Left colon (tissue), 2 donors: ENCODE data around the gene SDHC. TPM values are rescaled to one million over a fixed set of nuclear protein-coding genes. Genes with fewer than 3 reads are reported as not detected.
"Not testable (repeated sequence)": the region's sequence is repeated elsewhere in the genome, so short reads cannot be mapped to it uniquely, and the experiment has no call there.

Experiments used
- ATAC-seq: fragments of 200-7000 bp; cut with Tn5 transposase; one replicate; pipeline ENCODE4 v1.9.1; 2020; ENCODE audit warnings: mild to moderate bottlenecking, moderate library complexity
- DNase-seq, 2 donors: peaks; one replicate each; pipeline ENCODE4 v3.0.0-alpha.2; 2020
- intact Hi-C, 2 donors: fragments of 100-400 bp; cut with DNase I in 1 of 2; cut with micrococcal nuclease in 1 of 2; formaldehyde crosslinking; loops; one replicate each; pipeline versions ENCODE4 v1.11.2 to v1.14.0; 2022; cut with DNase I, micrococcal nuclease
- total RNA-seq, 2 donors: library from RNA; stranded (reverse); fragmentation: NEBNext Ultra II Directional; extraction: Animal tissue kit (Norgen Biotek cat#: 25700); gene quantifications; one replicate each; pipeline ENCODE4 v1.2.1, GENCODE V29; 2021
- donor health status: DM: no; HTN: no; CAD: no.
- donor health status: DM: yes; HTN: yes; CAD: no.

SDHC gene
- total RNA-seq, 2 donors from 2014 or later, result 264 to 266 TPM

- DNase-seq (peak; percentile 36 to 46), ATAC-seq (peak; percentile 85)
- intact Hi-C loops, result no loop called here
These were observed 53.7 kb downstream of the SDHC start, which contains the start of gene CFAP126 for GRCh38 chr1:161367684-161368400. TSS of gene CFAP126 (minus strand) at chr1:161367876. CDS start at chr1:161367868, 8 bp downstream.

GRCh38 chr1:161373442-161373841 lies 59.3 kb downstream of the SDHC start:
- intact Hi-C loops, result loop anchor here in 1 of 2 donors (10.0 kb wide), 1 partner anchor 49 kb away; no protein-coding TSS in a partner anchor
- ATAC-seq, result no peak

GRCh38 chr1:161374373-161374772 lies 60.2 kb downstream of the SDHC start:
- DNase-seq (no peak), ATAC-seq (no peak)
- intact Hi-C loops, result loop anchor here in 1 of 2 donors (10.0 kb wide), 1 partner anchor 50 kb away; no protein-coding TSS in a partner anchor

More at GRCh38 chr1:161373442-161373841, 59.3 kb downstream of the SDHC start:
- no peak for DNase-seq

- ATAC-seq (no peak), DNase-seq (no peak)
- intact Hi-C loops, result loop anchor here in 1 of 2 donors (10.0 kb wide), 1 partner anchor 53 kb away; no protein-coding TSS in a partner anchor
These were observed 63.8 kb downstream of the SDHC start for GRCh38 chr1:161378014-161378413.

- ATAC-seq (no peak), DNase-seq (no peak)
- intact Hi-C loops, result loop anchor here in 1 of 2 donors (10.0 kb wide), 1 partner anchor 54 kb away; no protein-coding TSS in a partner anchor
These were observed 64.9 kb downstream of the SDHC start for GRCh38 chr1:161379071-161379470.

GRCh38 chr1:161381707-161382106 lies 67.5 kb downstream of the SDHC start:
- ATAC-seq (no peak), DNase-seq (no peak)
- intact Hi-C loops, result loop anchor here (5.0 to 10.0 kb wide), 2 partner anchors 154 to 157 kb away; partner anchors contain the start of genes TOMM40L (in 2 of the 2) and APOA2 (in 1 of the 2)

GRCh38 chr1:161382214-161383019 lies 68.2 kb downstream of the SDHC start:
- DNase-seq (no peak), ATAC-seq (peak; percentile 93)
- intact Hi-C loops, result loop anchor here (5.0 to 10.0 kb wide), 2 partner anchors 155 to 158 kb away; partner anchors contain the start of genes TOMM40L (in 2 of the 2) and APOA2 (in 1 of the 2)

GRCh38 chr1:161388639-161389038 lies 74.5 kb downstream of the SDHC start:
- intact Hi-C loops, result loop anchor here in 1 of 2 donors (10.0 kb wide), 1 partner anchor 164 kb away; the partner anchor contains the start of genes APOA2 and TOMM40L
- ATAC-seq (no peak), DNase-seq (no peak)

- peak in 1 of 2 donors; percentile 35 for DNase-seq
These were observed 75.0 kb downstream of the SDHC start for GRCh38 chr1:161389158-161389557.

GRCh38 chr1:161389691-161390558 lies 75.7 kb downstream of the SDHC start:
- DNase-seq (peak; percentile 97 to 99), ATAC-seq (peak; percentile 92)
- intact Hi-C loops, result loop anchor here in 1 of 2 donors (10.0 kb wide), 1 partner anchor 165 kb away; the partner anchor contains the start of genes APOA2 and TOMM40L

More at GRCh38 chr1:161389158-161389557, 75.0 kb downstream of the SDHC start:
- intact Hi-C loops, result loop anchor here in 1 of 2 donors (10.0 kb wide), 1 partner anchor 164 kb away; the partner anchor contains the start of genes APOA2 and TOMM40L
- ATAC-seq, result not testable (repeated sequence)

GRCh38 chr1:161390559-161390858 lies 76.3 kb downstream of the SDHC start:
- ATAC-seq, result peak; percentile 3
- no peak for DNase-seq
- intact Hi-C loops, result no loop called here

- ATAC-seq, DNase-seq, intact Hi-C loops: not testable (repeated sequence)
These were observed 77.0 kb downstream of the SDHC start for GRCh38 chr1:161391136-161391535.

- no peak for ATAC-seq
- intact Hi-C loops, result no loop called here
These were observed 77.4 kb downstream of the SDHC start for GRCh38 chr1:161391611-161392010.

GRCh38 chr1:161393151-161393550 lies 79.0 kb downstream of the SDHC start:
- DNase-seq (no peak), ATAC-seq (no peak)
- intact Hi-C loops, result no loop called here

More at GRCh38 chr1:161391611-161392010, 77.4 kb downstream of the SDHC start:
- no peak for DNase-seq

GRCh38 chr1:161397038-161397437 lies 82.9 kb downstream of the SDHC start:
- DNase-seq, intact Hi-C loops, ATAC-seq: not testable (repeated sequence)

GRCh38 chr1:161398900-161399256 lies 84.7 kb downstream of the SDHC start:
- ATAC-seq, result peak; percentile 42

GRCh38 chr1:161399257-161399998 lies 85.2 kb downstream of the SDHC start:
- intact Hi-C loops, result no loop called here
- DNase-seq (peak; percentile 84 to 88), ATAC-seq (peak; percentile 81)

More at GRCh38 chr1:161398900-161399256, 84.7 kb downstream of the SDHC start:
- DNase-seq, result no peak
- intact Hi-C loops, result no loop called here
